Cardiac fibroblast (primary cell): Measurements from ENCODE around the gene TEDC1.

Experiments
- DNase-seq, 2 donors: peaks; one replicate each; pipeline versions ENCODE4 v3.0.0 to v3.0.0-alpha.2; 2010; ENCODE audit warnings: low read depth in 2 of 2
- H3K4me3 ChIP-seq, 2 donors: replicated peaks in 1 of 2; 1 replicate in 1 of 2; 2 replicates in 1 of 2; pipeline ENCODE4 v1.5.1; 2011; ENCODE audit warnings: low read depth in 2 of 2, low read length in 2 of 2, mild to moderate bottlenecking in 2 of 2, moderate library complexity in 1 of 2
- CTCF ChIP-seq: IDR thresholded peaks from one replicate; pipeline ENCODE4 v1.5.1; 2011; ENCODE audit warnings: low read depth, mild to moderate bottlenecking, low read length, inconsistent platforms

Gene TEDC1

GRCh38 chr14:105466531-105467248, 24.4 kb upstream of the TEDC1 start:
- TF ChIP-seq CTCF: no peak
- no peak overlapping the region for H3K4me3 ChIP-seq
- DNase-seq: no peak

GRCh38 chr14:105467249-105467941, 23.7 kb upstream of the TEDC1 start:
- no peak overlapping the region for H3K4me3 ChIP-seq
- no peak for DNase-seq
- no peak for TF ChIP-seq CTCF

GRCh38 chr14:105467942-105468471, 23.0 kb upstream of the TEDC1 start:
- no peak overlapping the region for H3K4me3 ChIP-seq
- no peak for DNase-seq
- TF ChIP-seq CTCF: no peak

- H3K4me3 ChIP-seq: no peak overlapping the region
- TF ChIP-seq CTCF: no peak
- DNase-seq: no peak
These were observed 22.3 kb upstream of the TEDC1 start for GRCh38 chr14:105468621-105469241.

- H3K4me3 ChIP-seq: no peak overlapping the region
- no peak for DNase-seq
- no peak for TF ChIP-seq CTCF
These were observed 21.3 kb upstream of the TEDC1 start for GRCh38 chr14:105469456-105470349.
